IMR-90 (cell line): ENCODE measurements around the gene GNAZ. TPM values are rescaled to one million over a fixed set of nuclear protein-coding genes. Genes with fewer than 3 reads are reported as not detected.

Source experiments
- ATAC-seq: fragments of 200-7000 bp; cut with Tn5 transposase; 2 replicates; pipeline ENCODE4 v1.9.1; 2020; ENCODE audit warnings: low read depth, mild to moderate bottlenecking, moderate library complexity
- BruUV-seq: library from RNA; stranded (reverse); fragments of 400-500 nt; replicated peaks from 2 replicates; lab custom pipeline; 2021; lab: Mats Ljungman, UMichigan
- CTCF ChIA-PET: fragments of 300-600 bp; formaldehyde crosslinking; extraction: SDS; loops from one replicate; lab custom pipeline; 2021; ENCODE audit warnings: antibody characterized with exemption; lab: Yijun Ruan, JAX
- POLR2A ChIA-PET: fragments of 300-600 bp; sonication (Branson Sonifier 250); formaldehyde crosslinking; loops from one replicate; lab custom pipeline; 2022; ENCODE audit warnings: antibody characterized with exemption; ENCODE audit not compliant: unreplicated experiment; lab: Charles Lee
- DNase-seq: peaks from one replicate; pipeline ENCODE4 v3.0.0; 2013
- H2AFZ ChIP-seq: replicated peaks from 2 replicates; pipeline ENCODE3; 2013; ENCODE audit warnings: low read length, mild to moderate bottlenecking; ENCODE audit not compliant: poor library complexity
- H2AK5ac ChIP-seq: 2 replicates; pipeline ENCODE4 v1.6.1; 2013; ENCODE audit warnings: low read depth, low read length, inconsistent platforms
- H2AK9ac ChIP-seq: replicated peaks from 2 replicates; pipeline ENCODE3; 2013; ENCODE audit warnings: mild to moderate bottlenecking, low read depth, low read length, moderate library complexity; ENCODE audit not compliant: poor library complexity
- H2BK120ac ChIP-seq: 2 replicates; pipeline ENCODE4 v1.6.1; 2013; ENCODE audit warnings: low read depth, low read length, inconsistent platforms
- H2BK15ac ChIP-seq: 3 replicates; pipeline ENCODE4 v1.6.1; 2013; ENCODE audit warnings: low read depth, low read length, inconsistent platforms
- H2BK20ac ChIP-seq: 2 replicates; pipeline ENCODE4 v1.6.1; 2013; ENCODE audit warnings: low read depth, mild to moderate bottlenecking, inconsistent platforms, low read length, moderate library complexity
- H2BK5ac ChIP-seq: 2 replicates; pipeline ENCODE4 v1.6.1; 2013; ENCODE audit warnings: mild to moderate bottlenecking, low read depth, low read length, inconsistent platforms; ENCODE audit not compliant: poor library complexity, severe bottlenecking
- H3K14ac ChIP-seq: replicated peaks from 2 replicates; pipeline ENCODE4 v1.6.1; 2013; ENCODE audit warnings: low read depth, low read length, inconsistent platforms
- H3K18ac ChIP-seq: 2 replicates; pipeline ENCODE4 v1.6.1; 2013; ENCODE audit warnings: low read depth, low read length, control low read depth
- H3K23ac ChIP-seq: 2 replicates; pipeline ENCODE4 v1.6.1; 2013; ENCODE audit warnings: low read depth, low read length, inconsistent platforms
- H3K27ac ChIP-seq: 2 replicates; pipeline ENCODE4 v1.5.1; 2013; ENCODE audit warnings: mild to moderate bottlenecking, control low read depth, low read length; ENCODE audit not compliant: insufficient read depth
- H3K27me3 ChIP-seq: 2 replicates; pipeline ENCODE4 v1.6.1; 2013; ENCODE audit warnings: low read length; ENCODE audit not compliant: control insufficient read depth, insufficient read depth
- H3K36me3 ChIP-seq: 2 replicates; pipeline ENCODE4 v1.6.1; 2013; ENCODE audit warnings: low read length, mixed read lengths; ENCODE audit not compliant: control insufficient read depth, insufficient read depth
- H3K4ac ChIP-seq: 2 replicates; pipeline ENCODE4 v1.6.1; 2013; ENCODE audit warnings: low read depth, low read length, inconsistent platforms
- H3K4me1 ChIP-seq: 2 replicates; pipeline ENCODE4 v1.6.1; 2013; ENCODE audit warnings: low read length, mixed read lengths; ENCODE audit not compliant: control insufficient read depth, insufficient read depth
- H3K4me2 ChIP-seq: 2 replicates; pipeline ENCODE4 v1.6.1; 2013; ENCODE audit warnings: low read depth, mild to moderate bottlenecking, control low read depth, low read length, moderate library complexity
- H3K4me3 ChIP-seq: 2 replicates; pipeline ENCODE4 v1.5.1; 2013; ENCODE audit warnings: low read depth, mild to moderate bottlenecking, control low read depth, low read length, moderate library complexity; ENCODE audit not compliant: insufficient read depth
- H3K56ac ChIP-seq: 2 replicates; pipeline ENCODE4 v1.6.1; 2013; ENCODE audit warnings: low read length, inconsistent platforms; ENCODE audit not compliant: insufficient read depth; ENCODE audit errors: extremely low read depth
- H3K79me1 ChIP-seq, 2 experiments: 2 replicates each; pipeline ENCODE4 v1.6.1; 2013; ENCODE audit warnings: low read length in 2 of 2, inconsistent platforms in 1 of 2, low read depth in 1 of 2
- H3K9ac ChIP-seq: 2 replicates; pipeline ENCODE4 v1.6.1; 2013; ENCODE audit warnings: low read depth, low read length, control low read depth
- H3K9me1 ChIP-seq: 2 replicates; pipeline ENCODE4 v1.6.1; 2013; ENCODE audit warnings: low read length, inconsistent platforms; ENCODE audit not compliant: insufficient read depth
- H3K9me3 ChIP-seq: 2 replicates; pipeline ENCODE4 v1.6.1; 2013; ENCODE audit warnings: low read length; ENCODE audit not compliant: control insufficient read depth, insufficient read depth
- H4K20me1 ChIP-seq: 2 replicates; pipeline ENCODE4 v1.6.1; 2013; ENCODE audit warnings: low read length, inconsistent platforms; ENCODE audit not compliant: insufficient read depth
- H4K5ac ChIP-seq: 2 replicates; pipeline ENCODE4 v1.6.1; 2013; ENCODE audit warnings: mild to moderate bottlenecking, low read depth, low read length, control low read depth
- H4K8ac ChIP-seq, 2 experiments: 2 replicates each; pipeline ENCODE4 v1.6.1; 2013; ENCODE audit warnings: low read depth in 2 of 2, low read length in 2 of 2, control low read depth in 1 of 2, inconsistent platforms in 1 of 2
- H4K91ac ChIP-seq: 2 replicates; pipeline ENCODE4 v1.6.1; 2013; ENCODE audit warnings: low read depth, low read length, inconsistent platforms; ENCODE audit not compliant: insufficient read depth
- BHLHE40 ChIP-seq: fragments of 150-350 bp; IDR thresholded peaks from 2 replicates; pipeline ENCODE4 v1.6.1; 2016; ENCODE audit warnings: mild to moderate bottlenecking, low read depth, low read length
- CEBPB ChIP-seq: IDR thresholded peaks from 2 replicates; pipeline ENCODE4 v1.6.1; 2012; ENCODE audit warnings: low read depth, low read length, improper control_type of control experiment
- FOS ChIP-seq: fragments of 150-350 bp; IDR thresholded peaks from 2 replicates; pipeline ENCODE4 v1.6.1; 2016; ENCODE audit warnings: low read depth, low read length
- MAFK ChIP-seq: IDR thresholded peaks from 2 replicates; pipeline ENCODE4 v1.6.1; 2012; ENCODE audit warnings: low read depth, low read length, improper control_type of control experiment
- MXI1 ChIP-seq: IDR thresholded peaks from 2 replicates; pipeline ENCODE4 v1.6.1; 2012; ENCODE audit warnings: low read depth, mild to moderate bottlenecking, low read length, moderate library complexity, borderline replicate concordance
- RAD21 ChIP-seq: IDR thresholded peaks from 2 replicates; pipeline ENCODE4 v1.6.1; 2012; ENCODE audit warnings: low read length, improper control_type of control experiment
- RFX5 ChIP-seq: IDR thresholded peaks from 2 replicates; pipeline ENCODE4 v1.8.0; 2012; ENCODE audit warnings: low read depth, mild to moderate bottlenecking, low read length, moderate library complexity
- WGBS, 2 experiments: methylation state at CpG; one replicate each; pipeline versions ENCODE4 v1.1.5 to v1.1.7; 2013; ENCODE audit warnings: missing lambda C conversion rate in 2 of 2; ENCODE audit not compliant: insufficient read length in 1 of 2; ENCODE audit errors: extremely low coverage in 2 of 2; 5-methylcytosine and 5-hydroxymethylcytosine counted together
- dilution Hi-C: fragments of 300-500 bp; cut with HindIII; formaldehyde crosslinking; loops from one replicate; pipeline ENCODE4 v1.14.3; 2018; ENCODE audit warnings: low sequenced_read_pairs; ENCODE audit not compliant: unreplicated experiment
- in situ Hi-C: fragments of 300-500 bp; cut with MboI; formaldehyde crosslinking; loops from 3 replicates; pipeline ENCODE4 v1.14.3; 2019; ENCODE audit warnings: low sequenced_read_pairs, inconsistent platforms, mixed read lengths
- intact Hi-C: fragments of 100-400 bp; cut with micrococcal nuclease; formaldehyde crosslinking; loops from 2 replicates; pipeline ENCODE4 v1.10.0; 2022
- polyA plus RNA-seq, 3 experiments: library from polyadenylated mRNA; depleted of rRNA; stranded (reverse); fragments of >200 nt; gene quantifications; 2 replicates each; pipeline ENCODE4 v1.2.3, GENCODE V29; 2012; ENCODE audit warnings: low replicate concordance in 1 of 3
- total RNA-seq: library from RNA; depleted of rRNA; stranded (reverse); fragments of >200 nt; gene quantifications from 2 replicates; pipeline ENCODE4 v1.2.3, GENCODE V29; 2012

Gene GNAZ
- total and polyA plus RNA-seq, 2 of the 4 experiments (the other 2 are of a cell fraction): 1.5 to 2.5 TPM

DNA sequence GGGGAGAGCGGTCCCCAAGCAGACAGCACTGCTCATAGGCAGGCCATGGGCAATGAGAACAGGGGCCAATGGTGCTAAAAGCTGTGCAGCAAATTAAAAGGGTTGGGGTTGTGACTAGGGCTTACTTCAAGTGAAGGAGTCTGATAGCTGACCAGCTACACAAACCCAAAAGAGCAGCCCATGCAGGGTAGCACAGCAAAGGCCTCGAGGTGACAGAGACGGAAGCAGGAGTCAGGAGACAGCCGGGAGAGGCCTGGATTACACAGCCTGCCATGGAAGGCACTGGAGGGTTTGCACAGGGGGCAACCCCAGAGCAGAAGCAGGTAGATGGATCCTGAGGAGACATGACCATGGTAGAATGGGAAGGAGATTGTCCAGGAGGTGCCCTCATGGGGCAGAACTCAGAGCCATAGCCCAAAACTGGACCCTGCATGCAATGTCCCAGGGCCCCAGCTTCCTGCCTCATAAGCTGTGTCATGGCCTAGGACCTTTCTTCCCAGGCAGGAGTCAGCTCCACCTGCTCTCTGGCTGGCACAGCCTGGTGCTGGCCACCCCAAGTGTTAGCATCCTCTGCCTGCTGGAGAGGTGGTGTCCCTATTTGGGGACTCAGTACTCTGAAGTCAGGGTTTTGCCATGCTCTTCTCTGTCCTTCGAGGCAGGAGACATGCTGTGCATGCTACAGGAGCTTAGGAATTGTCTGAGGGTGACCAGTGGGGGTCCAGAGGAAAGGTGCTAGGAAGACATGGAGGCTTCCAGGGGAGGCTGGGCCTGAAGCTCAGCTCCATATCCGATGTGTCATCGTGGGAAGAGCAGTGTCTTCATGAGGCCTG, 38.1 kb downstream of the GNAZ start (continued):
- no peak for TF ChIP-seq MXI1

DNA sequence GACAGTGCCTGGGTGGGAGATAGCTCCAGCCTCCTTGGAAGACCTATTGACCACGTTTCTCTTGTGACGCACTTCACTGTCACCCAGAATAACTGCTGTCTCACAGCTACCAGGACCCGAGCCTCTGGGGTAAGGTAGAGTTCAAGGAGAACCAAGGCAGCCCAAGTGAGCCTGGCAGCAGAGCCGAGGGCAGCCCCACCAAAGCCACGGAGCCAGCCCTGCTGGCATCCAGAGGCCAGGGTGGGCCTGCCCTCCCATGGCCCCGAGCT, 38.7 kb downstream of the GNAZ start:
- Histone ChIP-seq H2AK9ac (no peak overlapping the region), H3K4ac (no peak overlapping the region), H4K5ac (no peak overlapping the region), H3K36me3 (no peaks in the 10 kb centered on the region), H3K79me1 (no peaks in the 10 kb centered on the region), H2AFZ (no peak overlapping the region), H2BK15ac (no peak overlapping the region), H4K91ac (no peak overlapping the region), H3K9me1 (no peaks in the 10 kb centered on the region), H2BK120ac (no peak overlapping the region), H4K8ac (no peak overlapping the region), H3K14ac (no peak overlapping the region), H3K27me3 (peaks cover 6% of the 10 kb centered on the region; the same call in 1 of the 2 replicates), H3K23ac (no peak overlapping the region), H3K18ac (no peak overlapping the region), H3K4me3 (no peak overlapping the region), H3K27ac (no peak overlapping the region), H3K4me2 (no peak overlapping the region), H3K4me1 (no peaks in the 10 kb centered on the region), H2AK5ac (no peak overlapping the region), H3K9ac (no peak overlapping the region), H3K9me3 (no peaks in the 10 kb centered on the region), H4K20me1 (no peaks in the 10 kb centered on the region), H2BK20ac (no peak overlapping the region), H2BK5ac (no peak overlapping the region), H3K56ac (no peak overlapping the region)
- no peak for TF ChIP-seq FOS
- no peak for TF ChIP-seq CEBPB
- no peak for TF ChIP-seq RAD21
- no peak for TF ChIP-seq MAFK
- TF ChIP-seq RFX5: no peak
- TF ChIP-seq MXI1: no peak
- TF ChIP-seq BHLHE40: no peak
- dilution Hi-C loops (no loop called here), intact Hi-C loops (no loop called here), in situ Hi-C loops (no loop called here)
- CTCF ChIA-PET: no interaction called here
- ATAC-seq: no peak
- BruUV-seq: no TSS peak
- no peak for DNase-seq
- POLR2A ChIA-PET: no interaction called here
- 80% methylated on average over 1 of the region's 6 CpGs; no CpG with 5 or more reads in 1 of the 2 experiments for WGBS, 2 experiments
